ENCODE data around the gene FOXN3.

The FOXN3 gene

DNA sequence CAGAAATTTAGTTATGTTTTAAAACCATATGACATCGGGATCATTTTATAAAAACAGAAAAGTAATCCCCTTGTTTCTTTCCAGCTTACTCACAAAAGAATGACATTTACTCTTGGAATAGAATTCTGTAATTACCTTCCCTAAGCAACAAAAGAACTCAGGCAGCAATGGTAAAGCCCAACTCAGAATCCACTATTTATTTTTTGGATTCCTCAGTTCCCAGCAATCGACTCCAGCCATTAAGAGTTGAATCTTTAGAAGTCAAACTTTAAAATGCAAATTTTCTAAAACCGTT is 65.9 kb downstream of the FOXN3 start:
- Histone ChIP-seq H3K4me1 (ENCODE audit: control insufficient read depth, low read depth, low read length) (peaks cover 10% of the 10 kb centered on the region), H3K27ac (ENCODE audit: low read depth, low read length) (peak overlapping the region; percentile 78)

GRCh38 chr14:89350152-89350551 is 66.9 kb downstream of the FOXN3 start:
- no peak for DNase-seq
- no peak overlapping the region for H2AK5ac ChIP-seq (ENCODE audit: low read length)

More for the DNA sequence above, 65.9 kb downstream of the FOXN3 start:
- H2BK5ac ChIP-seq (ENCODE audit: low read length) = no peak overlapping the region
- H3K4ac ChIP-seq (ENCODE audit: low read depth, low read length) = no peak overlapping the region
- no peak overlapping the region for H2AK5ac ChIP-seq (ENCODE audit: low read length)
- no peak overlapping the region for H3K4me2 ChIP-seq (ENCODE audit: low read length)
- no peak overlapping the region for H2BK15ac ChIP-seq (replicated peaks; ENCODE audit: low read depth)
- H2BK120ac ChIP-seq (ENCODE audit: low read depth, low read length) = no peak overlapping the region
- no peak overlapping the region for H4K5ac ChIP-seq (ENCODE audit: low read length)
- no CpG with 5 or more reads among the region's 3 CpGs for WGBS (ENCODE audit: extremely low coverage, insufficient coverage, low lambda C conversion rate)
- H3K23ac ChIP-seq (ENCODE audit: low read length) = no peak overlapping the region
- peaks cover 6% of the 10 kb centered on the region for H3K36me3 ChIP-seq (ENCODE audit: control insufficient read depth, insufficient read depth, low read length)
- H3K79me1 ChIP-seq (ENCODE audit: low read length) = peaks cover 17% of the 10 kb centered on the region
- H3K4me3 ChIP-seq (ENCODE audit: low read length) = no peak overlapping the region
- peaks cover 26% of the 10 kb centered on the region for H3K79me2 ChIP-seq (ENCODE audit: control insufficient read depth, insufficient read depth, low read length)
- H4K8ac ChIP-seq (ENCODE audit: low read depth, low read length) = no peak overlapping the region
- DNase-seq = no peak
- peak overlapping the region; percentile 64 for H3K56ac ChIP-seq (ENCODE audit: low read length)
- no peak overlapping the region for H3K9ac ChIP-seq (ENCODE audit: low read length)
- no peak overlapping the region for H3K18ac ChIP-seq (ENCODE audit: low read length)
- no peaks in the 10 kb centered on the region for H3K27me3 ChIP-seq (ENCODE audit: insufficient read depth, low read length, poor library complexity)

GRCh38 chr14:89349171-89350008 is 67.6 kb downstream of the FOXN3 start:
- Histone ChIP-seq H4K5ac (ENCODE audit: low read length) (no peak overlapping the region), H3K27ac (ENCODE audit: low read depth, low read length) (no peak overlapping the region), H3K9ac (ENCODE audit: low read length) (no peak overlapping the region), H3K79me2 (ENCODE audit: control insufficient read depth, insufficient read depth, low read length) (peaks cover 26% of the 10 kb centered on the region), H3K18ac (ENCODE audit: low read length) (no peak overlapping the region), H3K27me3 (ENCODE audit: insufficient read depth, low read length, poor library complexity) (no peaks in the 10 kb centered on the region), H2BK120ac (ENCODE audit: low read depth, low read length) (no peak overlapping the region), H3K4me2 (ENCODE audit: low read length) (no peak overlapping the region), H2BK15ac (replicated peaks; ENCODE audit: low read depth) (no peak overlapping the region), H3K79me1 (ENCODE audit: low read length) (peaks cover 17% of the 10 kb centered on the region), H3K4ac (ENCODE audit: low read depth, low read length) (no peak overlapping the region), H3K56ac (ENCODE audit: low read length) (no peak overlapping the region), H3K4me3 (ENCODE audit: low read length) (no peak overlapping the region), H3K4me1 (ENCODE audit: control insufficient read depth, low read depth, low read length) (peaks cover 10% of the 10 kb centered on the region), H3K36me3 (ENCODE audit: control insufficient read depth, insufficient read depth, low read length) (peaks cover 6% of the 10 kb centered on the region), H3K23ac (ENCODE audit: low read length) (no peak overlapping the region), H4K8ac (ENCODE audit: low read depth, low read length) (no peak overlapping the region), H2BK5ac (ENCODE audit: low read length) (no peak overlapping the region), H2AK5ac (ENCODE audit: low read length) (no peak overlapping the region)
- DNase-seq = peak; percentile 88
- no CpG with 5 or more reads among the region's 8 CpGs for WGBS (ENCODE audit: extremely low coverage, insufficient coverage, low lambda C conversion rate)

More at GRCh38 chr14:89350152-89350551, 66.9 kb downstream of the FOXN3 start:
- Histone ChIP-seq H2BK5ac (ENCODE audit: low read length) (no peak overlapping the region), H3K56ac (ENCODE audit: low read length) (no peak overlapping the region), H3K18ac (ENCODE audit: low read length) (no peak overlapping the region), H3K4ac (ENCODE audit: low read depth, low read length) (no peak overlapping the region), H3K9ac (ENCODE audit: low read length) (no peak overlapping the region), H3K23ac (ENCODE audit: low read length) (no peak overlapping the region), H3K79me1 (ENCODE audit: low read length) (peaks cover 17% of the 10 kb centered on the region), H4K5ac (ENCODE audit: low read length) (no peak overlapping the region), H3K27ac (ENCODE audit: low read depth, low read length) (no peak overlapping the region), H3K36me3 (ENCODE audit: control insufficient read depth, insufficient read depth, low read length) (peaks cover 6% of the 10 kb centered on the region), H4K8ac (ENCODE audit: low read depth, low read length) (no peak overlapping the region), H2BK120ac (ENCODE audit: low read depth, low read length) (no peak overlapping the region), H3K79me2 (ENCODE audit: control insufficient read depth, insufficient read depth, low read length) (peaks cover 26% of the 10 kb centered on the region), H3K27me3 (ENCODE audit: insufficient read depth, low read length, poor library complexity) (no peaks in the 10 kb centered on the region), H2BK15ac (replicated peaks; ENCODE audit: low read depth) (no peak overlapping the region), H3K4me2 (ENCODE audit: low read length) (no peak overlapping the region), H3K4me3 (ENCODE audit: low read length) (no peak overlapping the region), H3K4me1 (ENCODE audit: control insufficient read depth, low read depth, low read length) (peaks cover 10% of the 10 kb centered on the region)
- WGBS (ENCODE audit: extremely low coverage, insufficient coverage, low lambda C conversion rate) = no CpG with 5 or more reads among the region's 8 CpGs

- Histone ChIP-seq H3K4me3 (ENCODE audit: low read length) (no peak overlapping the region), H2BK120ac (ENCODE audit: low read depth, low read length) (no peak overlapping the region), H3K36me3 (ENCODE audit: control insufficient read depth, insufficient read depth, low read length) (peaks cover 6% of the 10 kb centered on the region), H3K18ac (ENCODE audit: low read length) (no peak overlapping the region), H3K4me2 (ENCODE audit: low read length) (no peak overlapping the region), H2BK15ac (replicated peaks; ENCODE audit: low read depth) (no peak overlapping the region), H3K9ac (ENCODE audit: low read length) (no peak overlapping the region), H2BK5ac (ENCODE audit: low read length) (no peak overlapping the region), H4K8ac (ENCODE audit: low read depth, low read length) (no peak overlapping the region), H3K79me2 (ENCODE audit: control insufficient read depth, insufficient read depth, low read length) (peaks cover 26% of the 10 kb centered on the region), H3K27ac (ENCODE audit: low read depth, low read length) (no peak overlapping the region), H2AK5ac (ENCODE audit: low read length) (no peak overlapping the region), H3K4me1 (ENCODE audit: control insufficient read depth, low read depth, low read length) (peaks cover 10% of the 10 kb centered on the region), H3K56ac (ENCODE audit: low read length) (no peak overlapping the region), H3K79me1 (ENCODE audit: low read length) (peaks cover 17% of the 10 kb centered on the region), H4K5ac (ENCODE audit: low read length) (no peak overlapping the region), H3K4ac (ENCODE audit: low read depth, low read length) (no peak overlapping the region), H3K23ac (ENCODE audit: low read length) (no peak overlapping the region), H3K27me3 (ENCODE audit: insufficient read depth, low read length, poor library complexity) (no peaks in the 10 kb centered on the region)
- WGBS (ENCODE audit: extremely low coverage, insufficient coverage, low lambda C conversion rate) = no CpG with 5 or more reads among the region's 5 CpGs
- no peak for DNase-seq
These were observed 68.3 kb downstream of the FOXN3 start for GRCh38 chr14:89348722-89349121.

- no CpG with 5 or more reads among the region's 10 CpGs for WGBS (ENCODE audit: extremely low coverage, insufficient coverage, low lambda C conversion rate)
- no peaks in the 10 kb centered on the region for H3K27me3 ChIP-seq (ENCODE audit: insufficient read depth, low read length, poor library complexity)
- H4K8ac ChIP-seq (ENCODE audit: low read depth, low read length) = no peak overlapping the region
- H3K4me3 ChIP-seq (ENCODE audit: low read length) = no peak overlapping the region
- H2BK5ac ChIP-seq (ENCODE audit: low read length) = no peak overlapping the region
- no peak overlapping the region for H3K27ac ChIP-seq (ENCODE audit: low read depth, low read length)
- H3K56ac ChIP-seq (ENCODE audit: low read length) = no peak overlapping the region
- no peak overlapping the region for H2AK5ac ChIP-seq (ENCODE audit: low read length)
- no peak overlapping the region for H4K5ac ChIP-seq (ENCODE audit: low read length)
- no peak overlapping the region for H3K9ac ChIP-seq (ENCODE audit: low read length)
- peaks cover 26% of the 10 kb centered on the region for H3K79me2 ChIP-seq (ENCODE audit: control insufficient read depth, insufficient read depth, low read length)
- H3K36me3 ChIP-seq (ENCODE audit: control insufficient read depth, insufficient read depth, low read length) = peaks cover 6% of the 10 kb centered on the region
- H2BK120ac ChIP-seq (ENCODE audit: low read depth, low read length) = no peak overlapping the region
- H3K4ac ChIP-seq (ENCODE audit: low read depth, low read length) = no peak overlapping the region
- no peak overlapping the region for H3K4me2 ChIP-seq (ENCODE audit: low read length)
- H3K18ac ChIP-seq (ENCODE audit: low read length) = no peak overlapping the region
- peaks cover 17% of the 10 kb centered on the region for H3K79me1 ChIP-seq (ENCODE audit: low read length)
- peaks cover 10% of the 10 kb centered on the region for H3K4me1 ChIP-seq (ENCODE audit: control insufficient read depth, low read depth, low read length)
- H2BK15ac ChIP-seq (replicated peaks; ENCODE audit: low read depth) = no peak overlapping the region
- H3K23ac ChIP-seq (ENCODE audit: low read length) = no peak overlapping the region
- DNase-seq = no peak
These were observed 69.1 kb downstream of the FOXN3 start for GRCh38 chr14:89347885-89348284.

- H2AK5ac ChIP-seq (ENCODE audit: low read length) = no peak overlapping the region
- no peak overlapping the region for H3K18ac ChIP-seq (ENCODE audit: low read length)
- H4K5ac ChIP-seq (ENCODE audit: low read length) = no peak overlapping the region
- H3K9ac ChIP-seq (ENCODE audit: low read length) = no peak overlapping the region
- H3K4me3 ChIP-seq (ENCODE audit: low read length) = no peak overlapping the region
- H3K4ac ChIP-seq (ENCODE audit: low read depth, low read length) = no peak overlapping the region
- no peak overlapping the region for H3K56ac ChIP-seq (ENCODE audit: low read length)
- H3K27me3 ChIP-seq (ENCODE audit: insufficient read depth, low read length, poor library complexity) = no peaks in the 10 kb centered on the region
- DNase-seq = no peak
- no peak overlapping the region for H2BK120ac ChIP-seq (ENCODE audit: low read depth, low read length)
- H2BK5ac ChIP-seq (ENCODE audit: low read length) = no peak overlapping the region
- no peak overlapping the region for H4K8ac ChIP-seq (ENCODE audit: low read depth, low read length)
- no peak overlapping the region for H3K4me2 ChIP-seq (ENCODE audit: low read length)
- no peak overlapping the region for H3K27ac ChIP-seq (ENCODE audit: low read depth, low read length)
- H3K79me2 ChIP-seq (ENCODE audit: control insufficient read depth, insufficient read depth, low read length) = peaks cover 25% of the 10 kb centered on the region
- peaks cover 13% of the 10 kb centered on the region for H3K4me1 ChIP-seq (ENCODE audit: control insufficient read depth, low read depth, low read length)
- no CpG with 5 or more reads among the region's 10 CpGs for WGBS (ENCODE audit: extremely low coverage, insufficient coverage, low lambda C conversion rate)
- H3K79me1 ChIP-seq (ENCODE audit: low read length) = peaks cover 17% of the 10 kb centered on the region
- no peak overlapping the region for H3K23ac ChIP-seq (ENCODE audit: low read length)
- peaks cover 6% of the 10 kb centered on the region for H3K36me3 ChIP-seq (ENCODE audit: control insufficient read depth, insufficient read depth, low read length)
- peak overlapping the region; percentile 5 for H2BK15ac ChIP-seq (replicated peaks; ENCODE audit: low read depth)
These were observed 72.1 kb downstream of the FOXN3 start for GRCh38 chr14:89344920-89345254.
